Neural progenitor cell (in vitro differentiated cells): Measurements from ENCODE around the gene CCM2. TPM values are rescaled to one million over a fixed set of nuclear protein-coding genes. Genes with fewer than 3 reads are reported as not detected.

Source experiments
- DNase-seq: peaks from one replicate; pipeline ENCODE4 v3.0.0-alpha.2; 2016; ENCODE audit warnings: low spot score
- H2AFZ ChIP-seq: fragments of 200-600 bp; sonication (generic); replicated peaks from 2 replicates; pipeline ENCODE4 v1.6.1; 2016; ENCODE audit warnings: antibody characterized with exemption
- H3F3A ChIP-seq: fragments of 200-600 bp; sonication (generic); 2 replicates; pipeline ENCODE4 v1.6.1; 2016; ENCODE audit warnings: antibody characterized with exemption, low read depth
- H3K27ac ChIP-seq: fragments of 200-600 bp; sonication (generic); 2 replicates; pipeline ENCODE4 v1.5.1; 2016; ENCODE audit warnings: mild to moderate bottlenecking
- H3K27me3 ChIP-seq: fragments of 200-600 bp; sonication (generic); 2 replicates; pipeline ENCODE4 v1.6.1; 2016; ENCODE audit warnings: mild to moderate bottlenecking, moderate library complexity
- H3K36me3 ChIP-seq: fragments of 200-600 bp; sonication (generic); 2 replicates; pipeline ENCODE4 v1.5.1; 2016
- H3K4me1 ChIP-seq: fragments of 200-600 bp; sonication (generic); 2 replicates; pipeline ENCODE4 v1.6.1; 2016; ENCODE audit warnings: mixed run types
- H3K4me2 ChIP-seq: fragments of 200-600 bp; sonication (generic); 2 replicates; pipeline ENCODE4 v1.6.1; 2016
- H3K4me3 ChIP-seq: fragments of 200-600 bp; sonication (generic); 2 replicates; pipeline ENCODE4 v1.5.1; 2016
- H3K79me2 ChIP-seq: fragments of 200-600 bp; sonication (generic); 2 replicates; pipeline ENCODE4 v1.6.1; 2016; ENCODE audit warnings: low read depth
- H3K9ac ChIP-seq: fragments of 200-600 bp; sonication (generic); 2 replicates; pipeline ENCODE4 v1.6.1; 2016
- H3K9me3 ChIP-seq: fragments of 200-600 bp; sonication (generic); 2 replicates; pipeline ENCODE4 v1.5.1; 2016; ENCODE audit warnings: low read depth
- H4K20me1 ChIP-seq: fragments of 200-600 bp; sonication (generic); 2 replicates; pipeline ENCODE4 v1.6.1; 2016; ENCODE audit warnings: low read depth
- H3K27ac Mint-ChIP-seq: 3 replicates; pipeline ENCODE4 v1.8.0; 2021; ENCODE audit warnings: mixed read lengths
- H3K27me3 Mint-ChIP-seq: 2 replicates; pipeline ENCODE4 v1.8.0; 2022; ENCODE audit warnings: low read depth, mild to moderate bottlenecking, inconsistent platforms, moderate library complexity, mixed read lengths; ENCODE audit not compliant: insufficient read depth
- H3K36me3 Mint-ChIP-seq: 3 replicates; pipeline ENCODE4 v1.8.0; 2021; ENCODE audit warnings: mixed read lengths
- H3K4me1 Mint-ChIP-seq: 3 replicates; pipeline ENCODE4 v1.8.0; 2021; ENCODE audit warnings: mixed read lengths
- H3K4me3 Mint-ChIP-seq: 3 replicates; pipeline ENCODE4 v1.8.0; 2021; ENCODE audit warnings: mild to moderate bottlenecking, moderate library complexity, mixed read lengths
- H3K9me3 Mint-ChIP-seq: 3 replicates; pipeline ENCODE4 v1.8.0; 2020; ENCODE audit warnings: mixed read lengths
- EZH2 ChIP-seq: fragments of 200-600 bp; sonication (generic); IDR thresholded peaks from 2 replicates; pipeline ENCODE4 v1.6.1; 2017; ENCODE audit warnings: antibody characterized with exemption, mild to moderate bottlenecking, moderate library complexity
- EZH2phosphoT487 ChIP-seq: fragments of 200-600 bp; sonication (generic); IDR thresholded peaks from 2 replicates; pipeline ENCODE4 v1.6.1; 2017; ENCODE audit warnings: antibody characterized with exemption
- total RNA-seq: library from RNA; depleted of rRNA; stranded (reverse); fragments of >200 nt; gene quantifications from 2 replicates; pipeline ENCODE4 v1.2.3, GENCODE V29; 2015; ENCODE audit warnings: low replicate concordance
- TF ChIP-seq, protein P1 (sequence below): fragments of 200-600 bp; sonication (generic); IDR thresholded peaks from 2 replicates; pipeline ENCODE4 v1.5.1; 2017; ENCODE audit warnings: antibody characterized with exemption, mild to moderate bottlenecking

The CCM2 gene
- total RNA-seq, 1 donor from 2014 or later, result 21.8 TPM

GRCh38 chr7:45055016-45055415, 55.0 kb downstream of the CCM2 start:
- Histone ChIP-seq H3K4me3 (no peak overlapping the region), H3K79me2 (peaks cover 2% of the 10 kb centered on the region), H3K9me3 (no peaks in the 10 kb centered on the region), H4K20me1 (peaks cover 4% of the 10 kb centered on the region), H3K36me3 (no peaks in the 10 kb centered on the region), H3K9ac (no peak overlapping the region), H3K27me3 (no peaks in the 10 kb centered on the region), H3K27ac (no peak overlapping the region), H3K4me2 (no peak overlapping the region), H3K4me1 (no peaks in the 10 kb centered on the region), H3F3A (no peaks in the 10 kb centered on the region), H2AFZ (no peak overlapping the region)
- no peaks in the 10 kb centered on the region for H3K9me3 Mint-ChIP-seq
- no peak overlapping the region for H3K4me3 Mint-ChIP-seq
- no peaks in the 10 kb centered on the region for H3K4me1 Mint-ChIP-seq
- DNase-seq, result no peak
- peaks cover 3% of the 10 kb centered on the region for H3K27me3 Mint-ChIP-seq
- H3K36me3 Mint-ChIP-seq, result peaks cover 15% of the 10 kb centered on the region
- no peak overlapping the region for H3K27ac Mint-ChIP-seq
- TF ChIP-seq EZH2phosphoT487, result no peak
- TF ChIP-seq, protein P1, sequence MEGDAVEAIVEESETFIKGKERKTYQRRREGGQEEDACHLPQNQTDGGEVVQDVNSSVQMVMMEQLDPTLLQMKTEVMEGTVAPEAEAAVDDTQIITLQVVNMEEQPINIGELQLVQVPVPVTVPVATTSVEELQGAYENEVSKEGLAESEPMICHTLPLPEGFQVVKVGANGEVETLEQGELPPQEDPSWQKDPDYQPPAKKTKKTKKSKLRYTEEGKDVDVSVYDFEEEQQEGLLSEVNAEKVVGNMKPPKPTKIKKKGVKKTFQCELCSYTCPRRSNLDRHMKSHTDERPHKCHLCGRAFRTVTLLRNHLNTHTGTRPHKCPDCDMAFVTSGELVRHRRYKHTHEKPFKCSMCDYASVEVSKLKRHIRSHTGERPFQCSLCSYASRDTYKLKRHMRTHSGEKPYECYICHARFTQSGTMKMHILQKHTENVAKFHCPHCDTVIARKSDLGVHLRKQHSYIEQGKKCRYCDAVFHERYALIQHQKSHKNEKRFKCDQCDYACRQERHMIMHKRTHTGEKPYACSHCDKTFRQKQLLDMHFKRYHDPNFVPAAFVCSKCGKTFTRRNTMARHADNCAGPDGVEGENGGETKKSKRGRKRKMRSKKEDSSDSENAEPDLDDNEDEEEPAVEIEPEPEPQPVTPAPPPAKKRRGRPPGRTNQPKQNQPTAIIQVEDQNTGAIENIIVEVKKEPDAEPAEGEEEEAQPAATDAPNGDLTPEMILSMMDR, result no peak
- no peak for TF ChIP-seq EZH2

- Mint-ChIP-seq H3K27ac (no peak overlapping the region), H3K9me3 (no peaks in the 10 kb centered on the region), H3K4me3 (no peak overlapping the region), H3K36me3 (peaks cover 11% of the 10 kb centered on the region), H3K4me1 (no peaks in the 10 kb centered on the region), H3K27me3 (peaks cover 3% of the 10 kb centered on the region)
- Histone ChIP-seq H4K20me1 (peaks cover 6% of the 10 kb centered on the region), H3K27me3 (no peaks in the 10 kb centered on the region), H2AFZ (no peak overlapping the region), H3K9ac (no peak overlapping the region), H3K4me2 (no peak overlapping the region), H3K4me3 (no peak overlapping the region), H3K9me3 (no peaks in the 10 kb centered on the region), H3K27ac (no peak overlapping the region), H3K36me3 (no peaks in the 10 kb centered on the region), H3F3A (no peaks in the 10 kb centered on the region), H3K79me2 (peaks cover 4% of the 10 kb centered on the region), H3K4me1 (no peaks in the 10 kb centered on the region)
- DNase-seq, result no peak
- TF ChIP-seq EZH2phosphoT487 (no peak), EZH2 (no peak)
- TF ChIP-seq, protein P1, result no peak
Measured at GRCh38 chr7:45055594-45056219, 55.7 kb downstream of the CCM2 start.

DNA sequence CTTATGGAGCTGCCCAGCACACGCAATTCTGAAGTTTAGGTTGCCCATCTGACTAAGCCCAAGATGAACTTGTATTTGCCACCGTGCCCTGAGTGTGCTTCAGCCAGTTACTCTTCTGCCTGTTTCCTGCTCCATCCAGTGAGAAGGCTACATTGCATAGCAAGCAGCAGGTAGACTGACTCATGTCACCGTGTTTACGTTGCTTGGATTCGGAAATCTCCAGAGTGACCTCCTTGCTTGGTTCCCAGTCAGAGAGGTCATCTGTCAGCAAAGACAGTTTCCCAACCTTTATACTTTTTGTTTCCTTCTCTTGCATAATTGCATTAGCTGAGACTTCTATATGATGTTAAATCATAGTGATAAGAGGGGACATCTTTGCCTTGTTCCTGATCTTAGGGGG, 57.9 kb downstream of the CCM2 start:
- Histone ChIP-seq H3K36me3 (no peaks in the 10 kb centered on the region), H3K4me2 (no peak overlapping the region), H4K20me1 (peaks cover 10% of the 10 kb centered on the region), H3K9ac (no peak overlapping the region), H3K27me3 (no peaks in the 10 kb centered on the region), H3K79me2 (peaks cover 18% of the 10 kb centered on the region), H2AFZ (no peak overlapping the region), H3K4me3 (no peak overlapping the region), H3F3A (no peaks in the 10 kb centered on the region), H3K4me1 (no peaks in the 10 kb centered on the region), H3K27ac (no peak overlapping the region), H3K9me3 (no peaks in the 10 kb centered on the region)
- DNase-seq, result no peak
- Mint-ChIP-seq H3K36me3 (peaks cover 10% of the 10 kb centered on the region), H3K4me1 (no peaks in the 10 kb centered on the region), H3K27me3 (peaks cover 3% of the 10 kb centered on the region), H3K9me3 (no peaks in the 10 kb centered on the region), H3K27ac (no peak overlapping the region), H3K4me3 (no peak overlapping the region)
- TF ChIP-seq EZH2phosphoT487 (no peak), EZH2 (no peak)
- TF ChIP-seq, protein P1, result no peak
